Measurements from ENCODE around the gene DAB1. TPM values are rescaled to one million over a fixed set of nuclear protein-coding genes. Genes with fewer than 3 reads are reported as not detected.
"Not testable (repeated sequence)": the region's sequence is repeated elsewhere in the genome, so short reads cannot be mapped to it uniquely, and the experiment has no call there.

The DAB1 gene
- polyA plus RNA-seq, 3 donors = 6.5 to 7.3 (median 7.2) TPM

DNA sequence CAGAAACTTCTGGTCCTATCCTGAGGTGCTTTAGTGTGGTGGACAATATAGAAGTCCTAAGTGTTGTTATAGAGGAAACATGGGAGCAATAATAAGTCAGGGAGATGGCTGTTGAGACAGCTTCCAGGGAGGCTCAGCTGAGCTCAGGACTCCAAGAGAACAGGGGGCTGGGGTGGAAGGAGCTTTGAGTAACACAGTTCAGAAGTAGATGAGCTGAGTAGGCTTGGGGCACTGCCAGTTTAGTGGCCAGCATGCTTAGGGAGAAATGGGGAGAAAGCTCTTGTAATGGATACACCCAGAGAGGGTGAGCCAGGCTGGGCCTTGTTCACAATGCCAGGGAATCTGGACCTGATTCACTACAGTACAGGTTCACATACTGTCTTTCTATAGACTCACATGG lies 201.6 kb downstream of the DAB1 start:
- DNase-seq = no peak

DNA sequence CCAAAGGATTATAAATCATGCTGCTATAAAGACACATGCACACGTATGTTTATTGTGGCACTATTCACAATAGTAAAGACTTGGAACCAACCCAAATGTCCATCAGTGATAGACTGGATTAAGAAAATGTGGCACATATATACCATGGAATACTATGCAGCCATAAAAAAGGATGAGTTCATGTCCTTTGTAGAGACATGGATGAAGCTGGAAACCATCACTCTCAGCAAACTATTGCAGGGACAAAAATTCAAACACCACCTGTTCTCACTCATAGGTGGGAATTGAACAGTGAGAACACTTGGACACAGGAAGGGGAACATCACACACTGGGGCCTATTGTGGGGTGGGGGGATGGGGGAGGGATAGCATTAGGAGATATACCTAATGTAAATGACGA lies 203.0 kb downstream of the DAB1 start:
- DNase-seq = not testable (repeated sequence)

DNA sequence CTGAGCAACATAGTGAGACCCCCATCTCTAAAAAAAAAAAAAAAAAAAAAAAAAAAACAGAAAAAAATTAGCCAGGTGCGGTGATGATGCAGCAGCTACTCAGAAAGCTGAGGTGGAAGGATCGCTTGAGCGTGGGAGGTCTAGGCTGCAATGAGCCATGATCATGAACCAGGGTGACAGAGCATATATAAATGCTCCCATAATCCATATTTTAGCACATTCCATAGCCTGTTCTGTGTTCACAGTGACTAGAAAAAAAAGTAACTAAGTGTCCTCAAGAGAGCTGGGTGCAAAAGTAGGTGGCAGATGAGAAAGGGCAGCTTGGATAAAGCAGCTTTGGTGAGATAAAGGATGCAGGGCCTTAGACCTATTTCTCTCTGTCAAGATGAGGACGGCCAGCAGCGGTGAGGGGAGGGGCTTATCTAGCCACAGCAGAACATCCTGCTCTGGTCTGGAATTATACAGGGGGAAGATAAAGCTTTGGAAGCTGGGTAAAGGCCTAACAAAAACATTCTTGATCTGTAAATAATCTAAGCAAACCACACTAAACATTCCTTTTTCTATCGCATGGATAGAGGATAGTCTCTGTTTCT lies 205.3 kb downstream of the DAB1 start:
- no peak for DNase-seq

DNA sequence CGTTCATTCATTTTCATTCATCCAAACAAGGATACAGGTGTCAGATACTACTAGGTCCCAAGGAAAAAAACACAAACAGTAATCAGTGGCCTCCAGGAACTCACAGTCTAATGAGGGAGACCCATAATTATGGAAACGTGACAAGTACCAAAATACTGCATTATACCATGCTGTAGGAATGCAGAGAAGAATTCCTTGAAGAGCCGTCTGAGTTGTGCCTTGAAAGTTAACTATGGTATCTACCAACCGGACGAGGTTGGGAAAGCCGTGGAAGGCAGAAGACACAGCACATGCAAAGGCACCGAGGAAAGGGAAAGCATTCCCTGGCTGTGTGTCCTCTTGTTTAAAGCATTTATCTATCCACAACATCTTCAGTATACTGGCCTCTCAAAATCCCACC lies 206.0 kb downstream of the DAB1 start:
- no peak for DNase-seq

DNA sequence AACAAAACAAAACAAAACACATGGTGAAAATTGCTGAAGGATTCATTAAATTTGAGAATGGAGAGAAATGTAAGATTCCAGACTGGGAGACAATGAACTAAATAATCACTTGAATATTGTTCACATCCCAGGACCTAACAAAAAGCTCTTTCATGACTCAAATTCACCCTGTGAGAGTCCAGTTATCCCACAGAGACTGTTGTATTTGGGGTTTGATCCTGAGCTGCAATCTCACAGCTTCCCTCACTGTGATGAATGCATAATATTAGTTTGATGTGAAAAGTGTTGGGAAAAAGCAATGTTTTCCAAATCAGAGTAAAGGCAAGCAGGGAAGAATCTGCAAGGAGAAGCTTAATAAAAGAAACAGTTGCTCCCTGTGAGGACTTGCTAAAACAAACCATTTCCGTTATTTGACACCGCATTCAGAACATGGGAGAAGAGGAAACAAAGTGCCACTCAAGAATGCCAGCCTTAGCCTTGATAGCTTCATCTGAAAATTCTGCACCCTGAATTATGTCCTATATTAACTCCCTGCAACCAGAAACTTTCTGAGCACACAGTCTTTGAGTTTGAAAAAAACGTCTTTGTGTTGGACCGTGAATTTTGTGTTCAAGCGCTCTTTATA lies 208.8 kb downstream of the DAB1 start:
- peak; percentile 60 for DNase-seq

DNA sequence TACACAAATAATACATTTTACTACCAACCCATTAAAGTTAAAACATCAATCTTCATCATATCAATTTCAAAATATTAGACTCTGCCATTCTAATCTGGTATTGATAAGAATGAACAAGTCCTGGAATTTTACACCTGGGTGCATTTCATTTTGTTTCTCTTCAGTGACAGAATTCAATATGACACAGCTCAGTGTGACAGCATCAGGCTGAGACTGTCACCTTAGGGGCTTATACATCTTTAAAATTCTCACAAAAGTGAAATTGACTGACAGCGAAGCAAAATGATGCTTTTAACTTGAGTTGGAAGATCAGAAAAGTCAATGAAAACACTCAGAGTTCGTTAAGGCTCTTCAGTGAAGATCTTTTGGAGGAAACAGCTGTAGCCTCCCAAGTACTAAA lies 213.0 kb downstream of the DAB1 start:
- no peak for DNase-seq

DNA sequence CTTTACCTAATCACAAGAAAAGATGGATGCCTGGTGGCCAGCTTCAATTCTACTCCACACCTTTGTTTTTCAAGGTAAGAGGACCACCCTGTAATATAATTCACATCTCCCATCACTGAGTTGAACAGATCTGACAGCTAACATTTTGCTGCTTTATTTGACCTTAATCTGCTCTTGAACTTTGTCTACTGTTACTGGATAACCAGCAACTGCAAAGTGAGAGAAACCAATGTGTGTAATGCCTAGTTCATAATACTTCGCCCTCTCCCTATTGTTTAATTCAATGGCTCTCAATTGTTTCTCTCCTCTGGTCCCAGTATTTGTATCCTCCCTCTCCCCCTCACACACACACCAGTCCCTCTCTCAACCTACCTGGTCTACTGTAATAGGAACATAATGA lies 214.4 kb downstream of the DAB1 start:
- DNase-seq = no peak

DNA sequence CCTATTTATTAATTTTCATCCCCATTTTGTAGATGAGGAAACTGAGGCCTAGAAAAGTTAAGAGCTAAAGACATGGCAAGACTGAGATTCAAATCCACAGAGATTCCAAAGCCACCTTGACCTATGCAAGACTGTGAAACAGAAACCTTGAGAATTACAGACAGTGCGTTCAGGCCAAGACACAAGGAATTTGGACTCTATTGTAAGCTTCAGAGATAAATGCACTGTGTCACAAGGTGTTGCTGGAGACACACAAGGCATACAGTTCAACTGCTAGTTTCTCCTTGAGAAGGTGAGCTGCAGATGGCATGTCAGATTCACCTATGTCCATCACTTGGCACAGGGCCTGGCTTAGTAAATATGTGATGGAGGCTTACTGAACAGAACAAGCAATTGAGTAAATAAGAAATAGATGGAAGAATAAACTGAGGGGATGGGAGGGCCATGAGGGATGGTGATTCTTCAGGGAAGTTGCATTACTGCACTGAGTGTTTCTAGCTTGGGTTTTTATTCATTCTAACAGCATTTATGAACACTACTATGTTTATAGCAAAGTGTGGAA lies 215.0 kb downstream of the DAB1 start:
- DNase-seq = no peak

DNA sequence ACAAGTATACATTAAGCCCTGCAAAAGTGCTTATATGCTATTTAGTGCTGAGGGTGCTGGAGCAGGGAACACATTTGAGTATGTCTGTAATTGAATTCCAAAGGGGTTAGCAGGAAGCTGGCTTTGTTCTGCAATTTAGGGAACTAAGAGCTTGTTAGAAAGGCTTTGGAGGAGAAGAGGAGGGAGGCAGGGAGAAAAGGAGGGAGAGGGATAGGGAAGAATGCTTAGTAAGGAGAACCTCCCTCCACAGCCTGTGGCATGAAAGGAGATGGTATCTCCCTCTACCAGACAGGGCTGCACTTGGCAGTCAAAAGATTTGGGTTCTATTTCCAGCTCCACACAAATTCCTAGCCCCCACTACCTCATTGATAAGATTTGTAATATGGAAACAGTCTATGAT lies 217.8 kb downstream of the DAB1 start:
- no peak for DNase-seq

DNA sequence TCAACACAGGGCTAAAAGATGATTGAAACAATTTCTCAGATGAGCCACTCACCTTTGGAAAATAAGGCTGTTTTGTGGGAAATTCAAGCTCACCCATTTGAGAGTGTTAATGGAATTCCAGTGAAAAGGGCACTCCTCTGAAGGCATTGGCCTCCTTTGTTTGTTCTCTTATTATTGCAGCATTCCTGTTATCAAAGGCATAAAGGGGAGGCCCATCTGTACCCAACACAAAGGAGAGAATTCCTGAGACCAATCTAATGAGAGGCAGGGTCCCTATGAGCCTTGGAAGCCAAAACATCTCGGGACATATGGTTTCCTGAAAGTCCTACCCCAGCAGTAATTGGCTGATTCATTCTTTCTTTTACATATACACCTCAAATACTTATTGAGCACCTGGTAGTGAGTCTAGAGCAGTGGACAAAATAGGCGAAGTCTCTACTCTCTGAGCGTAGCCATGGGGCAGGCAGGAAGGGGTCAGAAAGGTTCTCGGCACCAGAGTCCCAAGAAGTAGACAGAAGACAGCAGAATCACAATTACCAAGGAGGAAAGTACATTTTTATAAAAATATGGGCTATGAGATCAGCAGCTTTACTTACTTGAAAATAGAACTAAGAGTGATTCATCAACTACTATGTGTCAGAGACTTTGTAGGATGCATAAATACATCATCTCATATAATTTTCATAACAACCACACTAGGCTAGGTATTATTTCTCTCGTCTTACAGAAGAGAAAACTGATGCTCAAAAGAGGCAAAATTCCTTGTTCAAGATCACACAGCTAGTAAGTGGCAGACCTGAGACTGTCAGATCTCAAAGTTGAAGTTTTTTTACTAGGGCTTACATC lies 218.7 kb downstream of the DAB1 start:
- DNase-seq = no peak

DNA sequence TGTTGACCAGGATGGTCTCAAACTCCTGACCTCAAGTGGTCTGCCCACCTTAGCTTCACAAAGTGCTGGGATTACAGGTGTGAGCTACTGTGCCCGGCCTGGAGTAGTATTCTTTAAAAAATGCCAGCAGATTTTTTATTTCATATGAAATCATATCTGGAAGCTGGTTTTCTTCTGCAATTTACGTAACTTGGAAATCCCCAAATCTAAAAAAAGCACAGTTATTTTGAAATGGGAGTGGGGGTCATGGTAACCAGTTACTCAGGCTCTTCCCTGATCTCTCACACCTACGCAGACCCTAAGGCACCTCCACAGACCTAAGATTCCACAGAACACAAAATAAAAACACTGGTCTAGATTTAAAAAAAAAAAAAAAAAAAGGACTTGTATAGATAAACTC lies 219.8 kb downstream of the DAB1 start:
- DNase-seq = no peak

DNA sequence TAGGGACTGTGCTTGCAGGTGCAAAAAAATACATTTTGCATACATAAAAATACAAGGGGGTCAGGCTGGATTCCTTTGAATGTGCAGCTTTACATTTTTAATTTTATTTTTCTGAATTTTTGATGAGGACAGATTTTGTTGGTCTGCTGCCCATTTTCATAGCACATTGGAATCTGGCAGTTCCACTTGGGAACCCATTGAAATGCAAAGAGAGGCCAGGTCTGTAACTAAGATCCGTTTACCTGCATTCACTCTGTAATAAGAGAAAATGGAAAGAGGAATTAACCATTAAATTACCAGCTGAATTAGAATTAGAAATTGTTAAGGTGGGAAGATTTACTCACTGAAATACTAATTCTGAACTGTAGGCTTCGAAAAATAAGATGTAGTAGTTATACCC lies 221.6 kb downstream of the DAB1 start:
- DNase-seq = no peak

DNA sequence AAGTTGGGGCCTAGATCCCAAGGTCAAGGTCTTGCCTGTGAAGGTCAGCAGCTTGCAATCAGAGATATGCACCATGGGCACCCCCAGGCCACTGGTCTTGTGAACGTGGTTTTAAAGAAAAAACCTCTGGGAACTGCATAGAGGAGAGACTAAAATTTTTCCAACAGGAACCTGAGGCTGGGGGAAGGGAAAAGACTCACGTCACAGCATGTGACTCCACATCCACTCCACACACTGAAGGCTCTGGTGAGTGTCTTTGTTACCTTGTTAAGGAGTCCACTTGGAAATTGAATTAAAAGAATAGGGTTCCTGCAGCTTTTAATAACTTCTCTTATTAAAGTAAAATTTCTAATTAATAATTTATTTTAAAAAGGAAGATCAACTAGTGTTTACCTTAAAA lies 224.9 kb downstream of the DAB1 start:
- no peak for DNase-seq

DNA sequence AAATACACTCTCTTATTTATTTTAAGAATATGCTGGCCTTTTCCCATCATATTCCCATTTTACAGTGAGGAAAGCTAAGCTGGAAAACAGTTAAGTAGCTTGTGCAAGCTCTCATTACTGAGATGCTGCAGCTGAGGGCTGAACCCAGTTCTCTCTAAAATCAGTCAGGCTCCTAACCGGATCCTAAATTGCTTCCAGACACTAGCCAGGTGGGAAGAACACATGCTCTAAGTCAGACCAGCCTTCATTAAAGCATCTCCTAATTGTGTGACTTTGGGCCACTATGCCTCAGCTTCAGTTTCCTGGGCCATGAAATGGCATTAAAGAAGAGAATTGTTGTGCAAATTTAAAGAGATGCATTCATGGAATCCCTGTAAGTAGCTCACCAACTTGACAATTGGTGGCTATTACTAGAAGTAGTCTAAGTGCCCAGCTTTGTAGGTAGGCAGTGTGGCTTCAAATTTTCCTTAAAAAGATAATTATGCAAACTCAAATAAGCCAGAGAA lies 228.4 kb downstream of the DAB1 start:
- DNase-seq = no peak

DNA sequence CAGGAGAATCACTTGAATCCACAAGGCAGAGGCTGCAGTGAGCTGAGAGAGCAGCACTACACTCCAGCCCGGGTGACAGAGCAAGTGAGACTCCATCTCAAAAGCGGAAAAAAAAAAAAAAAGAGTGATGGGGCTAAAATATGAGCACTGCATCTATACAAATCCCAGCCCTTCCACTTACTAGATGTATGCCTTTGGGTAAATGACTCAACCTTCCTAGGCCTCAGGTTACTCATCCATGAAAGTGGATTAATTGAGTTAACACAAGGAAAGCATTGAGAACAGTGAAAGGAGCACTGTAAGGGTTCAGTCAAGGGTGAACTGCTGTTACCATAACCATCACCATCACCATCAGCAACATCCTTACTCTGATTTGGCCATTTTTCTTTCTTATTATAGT lies 231.6 kb downstream of the DAB1 start:
- no peak for DNase-seq

DNA sequence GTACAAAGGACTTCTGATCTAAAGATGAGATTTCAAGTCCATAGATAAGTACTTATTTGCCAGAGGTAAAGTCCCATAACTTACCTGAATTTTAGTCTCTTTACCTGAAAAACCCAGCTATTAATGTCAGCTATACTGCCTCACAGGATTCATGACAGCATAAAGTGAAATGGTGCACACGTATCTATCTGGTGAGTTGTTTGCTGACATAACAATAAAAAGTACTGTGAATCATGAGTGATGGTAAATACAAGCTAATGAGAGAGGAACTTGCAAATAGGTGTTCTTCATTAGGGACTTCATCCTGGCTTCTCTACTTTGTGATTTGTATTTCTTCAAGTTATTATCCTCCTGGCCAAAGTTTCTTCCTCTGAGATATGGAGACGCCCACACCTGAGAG lies 233.0 kb downstream of the DAB1 start:
- DNase-seq = no peak

DNA sequence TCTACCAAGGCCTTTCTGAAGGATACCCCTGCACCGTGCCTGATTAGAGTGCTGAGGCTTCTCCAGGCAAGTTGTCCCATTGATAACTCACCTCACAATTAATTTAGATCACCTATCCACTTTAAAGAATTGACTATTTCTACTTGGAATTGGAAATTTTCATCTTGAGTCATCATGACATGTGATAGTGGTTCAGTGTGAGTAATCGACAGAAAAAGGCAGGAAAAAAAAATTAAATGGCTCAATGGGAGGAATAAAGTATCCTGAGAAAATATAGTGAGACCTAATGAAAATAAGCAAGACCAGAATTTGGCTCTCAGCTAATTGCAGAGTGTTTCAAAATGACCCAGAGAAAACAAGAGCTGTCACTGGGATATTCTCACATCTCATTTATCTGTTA lies 235.7 kb downstream of the DAB1 start:
- no peak for DNase-seq

DNA sequence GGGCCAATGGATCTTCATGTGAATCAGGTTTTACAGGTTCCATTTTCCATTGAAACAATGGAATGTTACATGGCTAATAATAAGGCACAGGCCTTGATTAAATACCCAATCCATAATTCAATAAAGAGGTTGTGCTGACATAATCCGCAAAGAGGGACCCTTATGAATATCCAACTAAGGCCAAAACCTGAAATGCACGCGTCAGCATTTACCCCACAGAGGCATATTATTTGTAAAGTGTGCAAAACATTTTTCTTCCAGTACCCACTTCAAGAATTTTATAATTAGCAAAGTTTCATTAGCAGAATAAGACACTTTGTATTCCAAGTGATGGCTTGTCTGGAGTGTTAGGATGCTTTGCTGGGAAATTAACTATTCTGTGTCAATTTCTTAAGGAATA lies 237.4 kb downstream of the DAB1 start:
- DNase-seq = no peak

DNA sequence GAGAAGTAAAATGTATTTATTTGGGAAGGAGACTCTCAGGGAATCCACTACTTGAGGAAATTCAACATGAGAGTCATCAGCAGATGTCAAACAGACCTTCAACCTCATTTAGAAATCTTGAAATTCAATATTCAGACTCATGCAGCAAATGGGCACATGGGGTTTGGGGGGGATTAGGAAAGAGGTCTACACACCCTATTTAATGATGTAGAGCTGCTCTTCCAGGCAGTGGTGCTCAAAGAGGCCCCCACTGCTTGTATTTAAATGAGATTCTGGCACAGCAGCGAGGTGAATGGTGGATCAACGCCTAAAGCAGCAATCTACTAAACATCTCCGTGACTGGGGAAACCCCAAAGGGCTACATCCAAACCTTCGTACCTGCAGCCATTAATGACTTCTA lies 244.9 kb downstream of the DAB1 start:
- DNase-seq = no peak

DNA sequence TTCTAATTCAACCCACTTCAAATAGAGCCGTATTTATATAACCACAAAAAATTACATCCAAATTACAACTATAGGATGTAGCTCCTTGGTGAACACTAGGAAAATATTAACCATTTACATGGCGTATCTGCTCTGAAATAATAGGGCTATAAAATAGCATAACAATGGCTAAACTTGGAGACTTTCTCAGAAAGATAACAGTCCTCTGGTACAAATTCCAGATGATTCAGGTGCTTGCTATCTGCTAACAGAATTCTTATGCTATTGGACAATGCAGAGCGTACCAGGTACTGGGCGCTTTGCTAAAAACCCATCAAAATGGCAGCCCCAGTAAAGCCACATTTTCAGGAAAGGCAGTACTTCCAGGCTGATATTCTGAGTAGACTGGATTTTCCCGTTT lies 248.4 kb downstream of the DAB1 start:
- no peak for DNase-seq

DNA sequence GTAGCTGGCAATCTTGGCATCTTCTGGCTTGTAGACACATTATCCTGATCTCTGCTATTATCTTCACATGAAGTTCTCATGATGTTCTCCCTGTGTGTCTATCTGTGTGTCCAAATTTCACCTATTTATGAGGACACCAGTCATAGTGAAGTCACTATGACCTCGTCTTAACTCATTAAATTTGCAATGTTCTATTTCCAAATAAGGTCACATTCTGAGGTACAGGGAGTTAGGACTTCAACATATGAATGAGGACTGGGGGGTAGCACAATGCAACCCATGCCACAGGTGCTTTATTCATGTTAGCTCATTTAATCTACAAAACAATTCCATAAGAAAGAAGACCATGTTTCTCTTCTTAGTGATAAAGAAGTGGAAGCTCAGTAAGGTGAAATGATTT lies 251.8 kb downstream of the DAB1 start:
- DNase-seq = no peak

DNA sequence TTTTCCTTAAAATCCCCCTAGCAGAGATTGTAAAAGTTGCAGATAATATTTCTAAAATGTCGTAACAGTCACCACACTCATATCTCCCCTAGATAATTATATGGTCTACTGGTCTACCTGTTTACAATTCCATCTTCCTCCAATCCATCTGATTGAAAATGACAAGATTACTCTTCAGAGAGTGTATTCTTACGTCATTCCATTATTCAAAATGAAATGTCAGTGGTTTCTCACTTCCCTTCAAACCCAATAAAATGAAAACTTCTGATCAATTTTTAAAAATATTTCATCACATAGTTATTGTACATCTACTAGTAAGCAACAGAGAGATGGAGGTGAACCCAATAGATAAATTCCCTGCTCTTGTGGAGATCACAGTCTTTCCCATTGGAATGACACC lies 255.9 kb downstream of the DAB1 start:
- DNase-seq = no peak

DNA sequence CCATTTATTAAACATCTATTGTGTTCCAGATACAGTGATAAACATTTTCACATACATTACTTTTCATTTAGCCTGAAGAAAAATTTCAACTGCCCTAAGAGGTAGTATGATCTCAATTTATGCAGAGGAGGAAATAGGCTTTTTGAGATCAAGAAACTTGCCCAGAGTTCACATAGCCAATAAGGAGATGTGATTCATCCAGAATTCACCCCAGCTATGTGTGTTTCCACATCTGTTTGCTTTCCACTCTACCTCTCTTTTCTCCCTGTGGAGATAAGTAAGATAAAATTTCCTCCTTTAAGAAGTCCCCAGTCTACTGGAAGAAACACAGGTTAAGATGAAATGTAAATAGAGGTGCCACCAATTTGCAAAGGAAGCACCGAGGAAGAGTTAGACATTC lies 258.3 kb downstream of the DAB1 start:
- DNase-seq = no peak
